ENCODE results near the gene RBM47.
"Not testable (repeated sequence)": the region's sequence is repeated elsewhere in the genome, so short reads cannot be mapped to it uniquely, and the experiment has no call there.

DNA sequence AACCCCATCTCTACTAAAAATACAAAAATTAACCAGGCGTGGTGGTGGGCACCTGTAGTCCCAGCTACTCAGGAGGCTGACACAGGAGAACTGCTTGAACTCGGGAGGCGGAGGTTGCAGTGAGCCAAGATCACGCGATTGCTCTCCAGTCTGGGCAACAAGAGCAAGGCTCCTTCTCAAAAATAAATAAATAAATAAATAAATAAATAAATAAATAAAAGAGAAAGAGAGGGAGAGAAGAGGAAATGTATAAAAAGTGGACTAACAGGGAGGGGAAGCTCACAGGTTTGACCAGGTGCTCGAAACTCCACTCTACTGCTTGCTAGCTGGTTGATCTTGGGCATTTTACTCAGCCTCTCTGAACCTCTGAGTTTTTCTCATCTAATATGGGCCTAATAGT lies 84.2 kb downstream of the RBM47 start:
- TF ChIP-seq POLR2A, POLR2AphosphoS5, TAF1, SPI1 (IDR thresholded peaks at IDR 0.05; ENCODE audit: low read depth, low read length): not testable (repeated sequence)
